CD14-positive monocyte (primary cell): Measurements from ENCODE around the gene TLR6. TPM values are rescaled to one million over a fixed set of nuclear protein-coding genes. Genes with fewer than 3 reads are reported as not detected.

Experiments
- DNase-seq, 3 donors: peaks; one replicate each; pipeline ENCODE4 v3.0.0-alpha.2; 2011 to 2022
- H2AFZ ChIP-seq: 2 replicates; pipeline ENCODE4 v1.6.0; 2012; ENCODE audit warnings: mild to moderate bottlenecking, low read depth, low read length, inconsistent platforms; ENCODE audit not compliant: insufficient read depth, poor library complexity, severe bottlenecking
- H3K27ac ChIP-seq, 2 donors: 1 replicate in 1 of 2; 2 replicates in 1 of 2; pipeline ENCODE4 v1.5.1; 2012 to 2013; ENCODE audit warnings: low read length in 2 of 2, control low read depth in 1 of 2, inconsistent platforms in 1 of 2, low read depth in 1 of 2, mild to moderate bottlenecking in 1 of 2
- H3K27me3 ChIP-seq, 2 donors: one replicate each; pipeline versions ENCODE4 v1.6.0 to v1.6.1; 2011 to 2013; ENCODE audit warnings: low read length in 2 of 2; ENCODE audit not compliant: control insufficient read depth in 2 of 2, insufficient read depth in 2 of 2
- H3K36me3 ChIP-seq, 2 donors: replicated peaks in 1 of 2; 1 replicate in 1 of 2; 2 replicates in 1 of 2; pipeline versions ENCODE4 v1.5.1 to v1.6.1; 2012 to 2013; ENCODE audit warnings: low read length in 2 of 2, control low read depth in 1 of 2, inconsistent platforms in 1 of 2, mild to moderate bottlenecking in 1 of 2; ENCODE audit not compliant: insufficient read depth in 2 of 2, control insufficient read depth in 1 of 2
- H3K4me1 ChIP-seq, 2 donors: 1 replicate in 1 of 2; 2 replicates in 1 of 2; pipeline versions ENCODE4 v1.5.1 to v1.6.1; 2012 to 2013; ENCODE audit warnings: low read length in 2 of 2, control low read depth in 1 of 2, inconsistent platforms in 1 of 2, mild to moderate bottlenecking in 1 of 2, moderate library complexity in 1 of 2; ENCODE audit not compliant: insufficient read depth in 2 of 2, control insufficient read depth in 1 of 2
- H3K4me2 ChIP-seq: replicated peaks from 2 replicates; pipeline ENCODE3; 2012; ENCODE audit warnings: low read length, moderate library complexity, mild to moderate bottlenecking; ENCODE audit not compliant: poor library complexity, severe bottlenecking; ENCODE audit errors: extremely low read depth
- H3K4me3 ChIP-seq, 3 experiments: fragments of 200-600 bp in 1 of 3; sonication (generic) in 1 of 3; replicated peaks in 1 of 3; 1 replicate in 2 of 3; 2 replicates in 1 of 3; pipeline ENCODE4 v1.5.1; 2011 to 2013; ENCODE audit warnings: low read length in 3 of 3, mild to moderate bottlenecking in 3 of 3, control low read depth in 2 of 3, low read depth in 2 of 3, inconsistent platforms in 1 of 3, moderate library complexity in 1 of 3
- H3K79me2 ChIP-seq: 2 replicates; pipeline ENCODE4 v1.6.0; 2012; ENCODE audit warnings: mild to moderate bottlenecking, control low read depth, inconsistent platforms, low read length, moderate library complexity; ENCODE audit not compliant: insufficient read depth
- H3K9ac ChIP-seq: 2 replicates; pipeline ENCODE4 v1.6.0; 2017; ENCODE audit warnings: low read length, mild to moderate bottlenecking; ENCODE audit not compliant: insufficient read depth, poor library complexity, severe bottlenecking
- H3K9me3 ChIP-seq, 2 donors: replicated peaks in 1 of 2; 1 replicate in 1 of 2; 2 replicates in 1 of 2; pipeline versions ENCODE4 v1.5.1 to v1.6.1; 2012 to 2013; ENCODE audit warnings: low read length in 2 of 2, control low read depth in 1 of 2; ENCODE audit not compliant: control insufficient read depth in 1 of 2, insufficient read depth in 1 of 2
- H4K20me1 ChIP-seq: 2 replicates; pipeline ENCODE4 v1.6.0; 2012; ENCODE audit warnings: mild to moderate bottlenecking, low read length, control low read depth, moderate library complexity; ENCODE audit not compliant: insufficient read depth
- H3K27ac Mint-ChIP-seq, 7 donors: one replicate each; pipeline ENCODE4 v1.8.0; 2020; ENCODE audit warnings: mild to moderate bottlenecking in 7 of 7, mixed read lengths in 7 of 7, moderate library complexity in 6 of 7, inconsistent platforms in 2 of 7
- H3K27me3 Mint-ChIP-seq, 3 donors: one replicate each; pipeline ENCODE4 v1.8.0; 2021 to 2022; ENCODE audit warnings: low read depth in 3 of 3, mild to moderate bottlenecking in 3 of 3, mixed read lengths in 3 of 3, moderate library complexity in 3 of 3, inconsistent platforms in 1 of 3
- H3K36me3 Mint-ChIP-seq, 2 donors: one replicate each; pipeline ENCODE4 v1.8.0; 2020; ENCODE audit warnings: mixed read lengths in 2 of 2, inconsistent platforms in 1 of 2, mild to moderate bottlenecking in 1 of 2
- H3K4me1 Mint-ChIP-seq: one replicate; pipeline ENCODE4 v1.8.0; 2020; ENCODE audit warnings: mild to moderate bottlenecking, mixed read lengths
- H3K4me3 Mint-ChIP-seq, 2 donors: one replicate each; pipeline ENCODE4 v1.8.0; 2020; ENCODE audit warnings: mild to moderate bottlenecking in 2 of 2, mixed read lengths in 2 of 2, moderate library complexity in 1 of 2
- H3K9me3 Mint-ChIP-seq, 7 donors: one replicate each; pipeline ENCODE4 v1.8.0; 2020 to 2022; ENCODE audit warnings: mixed read lengths in 7 of 7, mild to moderate bottlenecking in 6 of 7, moderate library complexity in 6 of 7, inconsistent platforms in 2 of 7
- WGBS: methylation state at CpG from one replicate; pipeline ENCODE4 v1.1.5; 2013; ENCODE audit warnings: missing lambda C conversion rate; ENCODE audit not compliant: insufficient coverage; 5-methylcytosine and 5-hydroxymethylcytosine counted together
- intact Hi-C, 2 donors: fragments of 100-400 bp; cut with micrococcal nuclease; formaldehyde crosslinking; loops; one replicate each; pipeline versions ENCODE4 v1.15.0 to v1.15.1; 2023
- polyA plus RNA-seq, 3 donors: library from polyadenylated mRNA; depleted of rRNA in 1 of 3; unstranded in 2 of 3; stranded (reverse) in 1 of 3; fragments of 300-500 nt in 2 of 3; fragments of >200 nt in 1 of 3; fragmentation: Illumina TruSeq in 2 of 3; gene quantifications; 1 replicate in 2 of 3; 2 replicates in 1 of 3; pipeline ENCODE4 v1.2.3, GENCODE V29; 2012 to 2021
- TF ChIP-seq, protein P1 (sequence below): fragments of 200-600 bp; IDR thresholded peaks from one replicate; pipeline ENCODE4 v1.8.0; 2022; ENCODE audit warnings: antibody characterized with exemption, mild to moderate bottlenecking

Gene TLR6
- polyA plus RNA-seq, 3 donors: 7.7 to 12.7 (median 11.5) TPM

DNA sequence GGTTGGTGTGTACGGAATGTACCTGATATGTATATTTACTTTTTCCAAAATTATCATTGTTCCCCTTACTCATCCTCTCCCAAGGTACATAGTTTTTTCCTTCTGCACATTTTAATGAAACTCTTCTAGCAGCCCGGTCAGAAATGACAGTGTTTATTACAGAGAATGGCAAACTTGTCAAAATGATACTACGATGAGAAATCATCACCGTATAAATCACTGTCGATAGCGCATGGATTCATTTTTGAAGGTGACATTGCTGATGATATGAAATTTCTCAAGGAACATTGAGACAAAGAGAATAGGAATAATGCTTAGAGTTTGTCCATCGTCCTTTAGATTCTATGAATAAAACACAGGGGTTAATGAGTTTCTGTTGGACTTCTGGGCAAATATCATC, 41.6 kb upstream of the TLR6 start:
- intact Hi-C loops: no loop called here
- Histone ChIP-seq H3K27ac (no peak overlapping the region), H3K4me1 (no peaks in the 10 kb centered on the region), H4K20me1 (no peaks in the 10 kb centered on the region), H3K4me3 (no peak overlapping the region), H3K36me3 (peaks cover 5 to 50% of the 10 kb centered on the region in 2 donors), H3K79me2 (no peaks in the 10 kb centered on the region), H2AFZ (no peak overlapping the region), H3K27me3 (no peaks in the 10 kb centered on the region), H3K4me2 (no peak overlapping the region), H3K9me3 (no peaks in the 10 kb centered on the region), H3K9ac (no peak overlapping the region)
- no peak overlapping the region for H3K27ac Mint-ChIP-seq
- peaks cover 0 to 2% (median 0%) of the 10 kb centered on the region in 3 donors for H3K27me3 Mint-ChIP-seq
- WGBS: 99% methylated on average over 5 of the region's 7 CpGs
- peaks cover 26 to 39% of the 10 kb centered on the region in 2 donors for H3K36me3 Mint-ChIP-seq
- H3K4me1 Mint-ChIP-seq: no peaks in the 10 kb centered on the region
- DNase-seq: no peak
- TF ChIP-seq, protein P1, sequence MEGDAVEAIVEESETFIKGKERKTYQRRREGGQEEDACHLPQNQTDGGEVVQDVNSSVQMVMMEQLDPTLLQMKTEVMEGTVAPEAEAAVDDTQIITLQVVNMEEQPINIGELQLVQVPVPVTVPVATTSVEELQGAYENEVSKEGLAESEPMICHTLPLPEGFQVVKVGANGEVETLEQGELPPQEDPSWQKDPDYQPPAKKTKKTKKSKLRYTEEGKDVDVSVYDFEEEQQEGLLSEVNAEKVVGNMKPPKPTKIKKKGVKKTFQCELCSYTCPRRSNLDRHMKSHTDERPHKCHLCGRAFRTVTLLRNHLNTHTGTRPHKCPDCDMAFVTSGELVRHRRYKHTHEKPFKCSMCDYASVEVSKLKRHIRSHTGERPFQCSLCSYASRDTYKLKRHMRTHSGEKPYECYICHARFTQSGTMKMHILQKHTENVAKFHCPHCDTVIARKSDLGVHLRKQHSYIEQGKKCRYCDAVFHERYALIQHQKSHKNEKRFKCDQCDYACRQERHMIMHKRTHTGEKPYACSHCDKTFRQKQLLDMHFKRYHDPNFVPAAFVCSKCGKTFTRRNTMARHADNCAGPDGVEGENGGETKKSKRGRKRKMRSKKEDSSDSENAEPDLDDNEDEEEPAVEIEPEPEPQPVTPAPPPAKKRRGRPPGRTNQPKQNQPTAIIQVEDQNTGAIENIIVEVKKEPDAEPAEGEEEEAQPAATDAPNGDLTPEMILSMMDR: no peak
- no peak overlapping the region for H3K4me3 Mint-ChIP-seq
- H3K9me3 Mint-ChIP-seq: peaks cover 0 to 2% (median 0%) of the 10 kb centered on the region in 7 donors

- peaks cover 31 to 44% of the 10 kb centered on the region in 2 donors for H3K36me3 Mint-ChIP-seq
- no peak overlapping the region for H3K27ac Mint-ChIP-seq
- H3K9me3 Mint-ChIP-seq: peaks cover 0 to 2% (median 0%) of the 10 kb centered on the region in 7 donors
- Histone ChIP-seq H3K36me3 (peaks cover 11 to 57% of the 10 kb centered on the region in 2 donors), H2AFZ (no peak overlapping the region), H3K79me2 (no peaks in the 10 kb centered on the region), H3K9me3 (no peaks in the 10 kb centered on the region), H3K27me3 (no peaks in the 10 kb centered on the region), H3K4me1 (no peaks in the 10 kb centered on the region), H3K4me2 (no peak overlapping the region), H3K27ac (no peak overlapping the region), H3K4me3 (no peak overlapping the region), H3K9ac (no peak overlapping the region), H4K20me1 (no peaks in the 10 kb centered on the region)
- TF ChIP-seq, protein P1: no peak
- no peak for DNase-seq
- H3K27me3 Mint-ChIP-seq: peaks cover 0 to 2% (median 0%) of the 10 kb centered on the region in 3 donors
- H3K4me1 Mint-ChIP-seq: no peaks in the 10 kb centered on the region
- H3K4me3 Mint-ChIP-seq: no peak overlapping the region
- intact Hi-C loops: no loop called here
- no CpG with 5 or more reads among the region's 1 CpG for WGBS
These were observed 40.3 kb upstream of the TLR6 start for GRCh38 chr4:38896940-38897339.
